Hepatic stellate cell (primary cell): ENCODE results near the gene PLEKHG3.
A peak's percentile ranks its signal among the peaks of the same experiment; 100 is the strongest.
"Not testable (repeated sequence)": the region's sequence is repeated elsewhere in the genome, so short reads cannot be mapped to it uniquely, and the experiment has no call there.

Source experiments
- DNase-seq: peaks from one replicate; pipeline ENCODE4 v3.0.0; 2011; ENCODE audit warnings: low spot score

PLEKHG3 gene

GRCh38 chr14:64688031-64688430, 16.2 kb upstream of the PLEKHG3 start:
- no peak for DNase-seq

- no peak for DNase-seq
These were observed 15.4 kb upstream of the PLEKHG3 start for GRCh38 chr14:64688811-64689281.

- DNase-seq: no peak
These were observed 14.9 kb upstream of the PLEKHG3 start for GRCh38 chr14:64689289-64689688.

- not testable (repeated sequence) for DNase-seq
These were observed 13.6 kb upstream of the PLEKHG3 start for GRCh38 chr14:64690607-64691006.

- DNase-seq: no peak
These were observed 12.8 kb upstream of the PLEKHG3 start for GRCh38 chr14:64691376-64691775.

- no peak for DNase-seq
These were observed 11.8 kb upstream of the PLEKHG3 start for GRCh38 chr14:64692189-64692985.

- DNase-seq: no peak
These were observed 11.0 kb upstream of the PLEKHG3 start for GRCh38 chr14:64692986-64693809.

- DNase-seq: no peak
These were observed 10.4 kb upstream of the PLEKHG3 start for GRCh38 chr14:64693810-64694165.

- no peak for DNase-seq
These were observed 9.2 kb upstream of the PLEKHG3 start for GRCh38 chr14:64695071-64695470.

GRCh38 chr14:64696355-64696857, 7.8 kb upstream of the PLEKHG3 start:
- DNase-seq: no peak

GRCh38 chr14:64698903-64699302, 5.3 kb upstream of the PLEKHG3 start:
- DNase-seq: no peak

- no peak for DNase-seq
These were observed 3.9 kb upstream of the PLEKHG3 start for GRCh38 chr14:64700290-64700689.

GRCh38 chr14:64700894-64701293, 3.3 kb upstream of the PLEKHG3 start:
- no peak for DNase-seq

GRCh38 chr14:64701660-64702059, 2.6 kb upstream of the PLEKHG3 start:
- no peak for DNase-seq

- no peak for DNase-seq
These were observed 1.5 kb upstream of the PLEKHG3 start for GRCh38 chr14:64702493-64703394.

GRCh38 chr14:64703395-64704142, 655 bp upstream of the PLEKHG3 start:
- DNase-seq: peak; percentile 50

GRCh38 chr14:64704743-64705380, 638 bp downstream of the PLEKHG3 start:
- peak; percentile 55 for DNase-seq

- DNase-seq: peak; percentile 53
These were observed 1.3 kb downstream of the PLEKHG3 start for GRCh38 chr14:64705381-64706118.

- no peak for DNase-seq
These were observed 1.9 kb downstream of the PLEKHG3 start for GRCh38 chr14:64706119-64706592.
